Heart left ventricle (tissue), 13 donors: ENCODE data around the gene PTCRA.

ENCODE experiments used
- CTCF ChIP-seq, 12 donors: fragments of 200-600 bp; sonication (generic) in 4 of 12; IDR thresholded peaks; one replicate each; pipeline versions ENCODE4 v1.5.0 to v1.8.0; 2018 to 2022; ENCODE audit warnings: antibody characterized with exemption in 12 of 12, mild to moderate bottlenecking in 5 of 12
- POLR2A ChIP-seq, 2 donors: fragments of 450-650 bp; IDR thresholded peaks; one replicate each; pipeline ENCODE4 v1.6.1; 2017; ENCODE audit warnings: antibody characterized with exemption in 2 of 2, mild to moderate bottlenecking in 2 of 2, moderate library complexity in 2 of 2
- donor health status: ischemic (EF 13 %, LVEDD 7.1; RV severe dilation, severe dysfunction).
- donor health status: DM: no; HTN: yes; CAD: no.
- donor health status: DM: no; HTN: no; CAD: no.
- donor health status: ischemic (EF 25% LVEDD 6.9; RV normal size, moderate dysfunction).
- donor health status: ischemic (EF 25% LVEDD 5.7; RV mildly dilated, moderate dysfunction).
- donor health status: ischemic (EF 35%, LVEDD 5.7; RV mildly dilated, moderate dysfunction).
- donor health status: nonischemic (EF 11% LVEDD 7.7; RV severe dilation, severe dysfunction).
- donor health status: DM: yes; HTN: yes; CAD: no.
- donor health status: PGD.
- donor health status: ischemic (EF 29% LVEDD 5.4; RV normal size, mild dysfunction).
- donor health status: nonischemic (EF 23%, LVEDD 6.1; RV moderate dilation, normal function).

DNA sequence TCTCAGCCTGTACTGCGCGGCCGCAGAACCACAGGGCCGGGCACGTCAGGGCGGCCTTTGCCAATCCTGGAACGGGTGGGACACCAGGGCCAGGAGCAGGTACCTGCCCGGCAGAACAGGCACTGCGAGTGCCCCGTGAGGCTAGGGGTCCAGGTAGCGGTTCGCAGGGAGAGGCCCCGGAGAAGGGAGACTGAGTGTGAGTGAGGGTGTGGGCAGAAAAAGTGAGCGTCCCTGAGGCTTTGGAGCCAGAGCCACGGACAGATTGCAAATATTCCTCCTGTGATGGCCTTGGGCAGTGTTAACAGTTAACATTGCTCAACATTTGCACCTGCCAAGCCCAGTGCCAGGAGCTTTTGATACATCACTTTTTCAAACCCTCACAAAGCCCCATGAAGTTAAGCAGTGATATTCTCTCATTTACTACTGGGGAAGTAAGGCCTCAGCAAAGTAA lies 45.2 kb downstream of the PTCRA start:
- no peak for TF ChIP-seq CTCF (IDR thresholded peaks at IDR 0.05)
- TF ChIP-seq POLR2A (IDR thresholded peaks at IDR 0.05): no peak
